ENCODE measurements around the gene SMAD6.

The SMAD6 gene

GRCh38 chr15:66723826-66724731 is 22.0 kb downstream of the SMAD6 start:
- H3K4me2 ChIP-seq = no peak overlapping the region
- no peaks in the 10 kb centered on the region for H3K4me1 ChIP-seq (ENCODE audit: low read depth, poor library complexity, severe bottlenecking)
- H3K27ac ChIP-seq = no peak overlapping the region
- H3K36me3 ChIP-seq (ENCODE audit: insufficient read depth) = no peaks in the 10 kb centered on the region
- H4K20me1 ChIP-seq (ENCODE audit: insufficient read depth) = no peaks in the 10 kb centered on the region
- no peak overlapping the region for H3K9ac ChIP-seq
- H3K79me2 ChIP-seq (ENCODE audit: insufficient read depth, low read depth) = no peaks in the 10 kb centered on the region
- no peak for TF ChIP-seq CTCF (conservative IDR thresholded peaks at IDR 0.05; ENCODE audit: low read depth, low read length)
- H3K4me3 ChIP-seq (IDR thresholded peaks at IDR 0.05; ENCODE audit: insufficient read depth, low read depth, low read length) = no peak overlapping the region
- no peaks in the 10 kb centered on the region for H3K27me3 ChIP-seq (ENCODE audit: insufficient read depth, low read depth)
- no peak overlapping the region for H2AFZ ChIP-seq (ENCODE audit: low read depth)

GRCh38 chr15:66724732-66725463 is 22.9 kb downstream of the SMAD6 start:
- no peak overlapping the region for H3K9ac ChIP-seq
- H3K79me2 ChIP-seq (ENCODE audit: insufficient read depth, low read depth) = no peaks in the 10 kb centered on the region
- TF ChIP-seq CTCF (conservative IDR thresholded peaks at IDR 0.05; ENCODE audit: low read depth, low read length) = no peak
- no peak overlapping the region for H3K4me3 ChIP-seq (IDR thresholded peaks at IDR 0.05; ENCODE audit: insufficient read depth, low read depth, low read length)
- no peaks in the 10 kb centered on the region for H3K27me3 ChIP-seq (ENCODE audit: insufficient read depth, low read depth)
- no peaks in the 10 kb centered on the region for H3K36me3 ChIP-seq (ENCODE audit: insufficient read depth)
- no peaks in the 10 kb centered on the region for H3K4me1 ChIP-seq (ENCODE audit: low read depth, poor library complexity, severe bottlenecking)
- H3K4me2 ChIP-seq = no peak overlapping the region
- H4K20me1 ChIP-seq (ENCODE audit: insufficient read depth) = no peaks in the 10 kb centered on the region
- H2AFZ ChIP-seq (ENCODE audit: low read depth) = no peak overlapping the region
- no peak overlapping the region for H3K27ac ChIP-seq

DNA sequence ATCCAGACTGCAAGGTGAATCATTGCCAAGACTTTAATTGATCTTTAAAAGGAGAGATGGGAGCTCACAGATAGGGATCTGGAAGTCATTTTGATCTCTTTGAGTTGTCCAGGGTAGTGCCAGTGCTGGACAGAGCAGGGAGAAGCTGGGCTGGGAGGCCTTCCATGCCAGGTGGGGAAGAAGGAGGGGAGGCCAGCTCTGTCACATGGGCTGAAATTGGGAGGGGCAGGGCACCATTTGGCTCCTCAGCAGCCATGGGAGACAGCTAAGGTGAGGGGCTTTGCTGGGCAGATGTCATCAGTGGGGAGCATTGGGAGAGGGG is 23.4 kb downstream of the SMAD6 start:
- no peak overlapping the region for H3K9ac ChIP-seq
- no peaks in the 10 kb centered on the region for H4K20me1 ChIP-seq (ENCODE audit: insufficient read depth)
- H3K36me3 ChIP-seq (ENCODE audit: insufficient read depth) = no peaks in the 10 kb centered on the region
- H3K27me3 ChIP-seq (ENCODE audit: insufficient read depth, low read depth) = no peaks in the 10 kb centered on the region
- H3K4me1 ChIP-seq (ENCODE audit: low read depth, poor library complexity, severe bottlenecking) = no peaks in the 10 kb centered on the region
- H3K27ac ChIP-seq = no peak overlapping the region
- no peaks in the 10 kb centered on the region for H3K79me2 ChIP-seq (ENCODE audit: insufficient read depth, low read depth)
- no peak overlapping the region for H3K4me2 ChIP-seq
- no peak overlapping the region for H2AFZ ChIP-seq (ENCODE audit: low read depth)
- no peak overlapping the region for H3K4me3 ChIP-seq (IDR thresholded peaks at IDR 0.05; ENCODE audit: insufficient read depth, low read depth, low read length)
- no peak for TF ChIP-seq CTCF (conservative IDR thresholded peaks at IDR 0.05; ENCODE audit: low read depth, low read length)

DNA sequence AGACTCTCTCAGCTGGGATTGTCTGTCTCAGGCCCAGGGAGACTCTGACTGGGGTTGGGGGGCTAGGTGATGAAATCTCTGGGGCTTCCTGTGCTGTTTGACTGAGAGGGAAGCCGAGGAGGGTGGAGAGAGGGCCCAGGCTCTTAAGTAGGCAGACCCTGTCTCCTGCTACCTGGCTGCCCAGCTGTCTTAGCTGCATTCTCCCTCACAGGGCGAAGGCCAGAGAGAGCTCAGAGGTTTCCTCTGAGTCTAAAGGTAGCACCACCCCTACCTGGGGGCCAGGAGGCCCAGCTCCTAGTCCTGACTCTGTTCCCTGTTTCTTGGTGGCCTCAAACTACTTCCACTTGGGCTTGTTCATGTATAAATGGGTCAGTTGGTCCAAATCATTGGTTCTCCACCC is 24.4 kb downstream of the SMAD6 start:
- Histone ChIP-seq H3K4me2 (no peak overlapping the region), H3K9ac (no peak overlapping the region), H4K20me1 (ENCODE audit: insufficient read depth) (no peaks in the 10 kb centered on the region), H3K36me3 (ENCODE audit: insufficient read depth) (no peaks in the 10 kb centered on the region), H3K27me3 (ENCODE audit: insufficient read depth, low read depth) (no peaks in the 10 kb centered on the region), H3K79me2 (ENCODE audit: insufficient read depth, low read depth) (no peaks in the 10 kb centered on the region), H3K4me3 (IDR thresholded peaks at IDR 0.05; ENCODE audit: insufficient read depth, low read depth, low read length) (no peak overlapping the region), H2AFZ (ENCODE audit: low read depth) (no peak overlapping the region), H3K4me1 (ENCODE audit: low read depth, poor library complexity, severe bottlenecking) (no peaks in the 10 kb centered on the region), H3K27ac (no peak overlapping the region)
- TF ChIP-seq CTCF (conservative IDR thresholded peaks at IDR 0.05; ENCODE audit: low read depth, low read length) = no peak

Data from KMS-11 (cell line).